GM12892 (cell line): ENCODE results near the gene SDK1.
"Not testable (repeated sequence)": the region's sequence is repeated elsewhere in the genome, so short reads cannot be mapped to it uniquely, and the experiment has no call there.

Experiments
- DNase-seq: peaks from one replicate; pipeline ENCODE4 v3.0.0; 2011; ENCODE audit not compliant: insufficient read length
- FAIRE-seq: peaks from 2 replicates; lab custom pipeline; 2011; peaks lifted over from hg19 to GRCh38; lab: Jason Lieb, UNC
- POLR2A ChIP-seq: IDR thresholded peaks from 2 replicates; pipeline ENCODE4 v1.6.1; 2011; ENCODE audit warnings: low read depth, low read length, control low read depth
- POLR2AphosphoS5 ChIP-seq: IDR thresholded peaks from 2 replicates; pipeline ENCODE4 v1.6.1; 2011; ENCODE audit warnings: low read depth, low read length, control low read depth
- TAF1 ChIP-seq: IDR thresholded peaks from 2 replicates; pipeline ENCODE4 v1.6.1; 2011; ENCODE audit warnings: low read depth, mild to moderate bottlenecking, control low read depth, low read length, borderline replicate concordance

Gene SDK1

GRCh38 chr7:3958109-3958483 is 657.0 kb downstream of the SDK1 start:
- no peak for DNase-seq
- TF ChIP-seq POLR2A (no peak), POLR2AphosphoS5 (no peak), TAF1 (no peak)
- FAIRE-seq, result no peak

DNA sequence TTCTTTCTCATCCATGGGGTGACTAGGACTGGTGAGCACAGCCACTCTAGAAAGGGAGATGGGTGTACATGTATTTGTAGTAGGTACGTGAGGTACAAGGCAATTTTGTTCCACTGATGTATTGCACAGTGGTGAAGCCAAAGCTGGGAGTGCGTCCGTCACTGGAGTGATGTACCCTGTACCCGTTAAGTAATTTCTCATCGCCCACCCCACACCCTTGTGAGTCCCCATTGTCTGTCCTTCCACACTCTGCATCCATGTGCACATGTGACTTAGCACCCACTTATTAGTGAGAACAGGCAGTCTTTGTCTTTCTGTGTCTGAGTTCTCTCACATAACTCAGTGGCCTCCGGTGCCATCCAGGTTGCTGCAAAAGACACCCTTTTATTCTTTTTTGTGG is 658.3 kb downstream of the SDK1 start:
- FAIRE-seq (no peak), DNase-seq (no peak)
- TF ChIP-seq POLR2A, result no peak
- TF ChIP-seq POLR2AphosphoS5, result no peak
- TF ChIP-seq TAF1, result no peak

DNA sequence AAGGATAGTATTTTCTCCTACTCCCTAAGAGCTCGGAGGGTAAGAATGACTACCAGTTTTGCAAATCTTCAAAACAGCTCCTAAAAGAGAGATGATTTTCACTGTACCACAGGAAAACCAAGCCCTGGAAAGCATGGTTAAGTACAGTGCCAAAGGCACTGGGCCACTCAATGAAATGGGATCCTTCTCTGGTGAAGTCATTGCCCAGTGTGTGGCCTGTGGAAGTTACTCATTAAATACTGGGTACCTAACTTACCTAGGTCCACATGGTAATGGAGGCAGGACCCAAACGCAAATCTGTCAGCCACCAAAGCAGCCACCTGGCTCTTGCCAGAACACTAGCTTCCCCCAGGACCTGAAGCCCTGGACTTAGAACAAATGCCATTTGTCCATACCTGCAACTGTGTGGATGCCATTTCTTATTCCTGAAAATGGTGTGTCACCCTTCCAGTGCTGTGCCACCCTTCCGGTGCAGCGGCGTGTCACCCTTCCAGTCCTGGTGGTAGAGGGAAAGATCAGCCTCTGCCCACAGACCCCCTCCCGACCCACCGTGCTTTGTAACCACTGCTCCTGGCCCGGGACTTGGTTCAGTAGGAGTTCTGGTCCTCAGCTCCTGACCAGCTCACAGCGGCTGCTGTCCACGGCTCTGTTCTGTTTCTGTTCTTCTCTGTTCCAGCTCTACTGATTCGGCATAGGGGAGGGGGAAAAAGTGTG is 659.2 kb downstream of the SDK1 start:
- DNase-seq (no peak), FAIRE-seq (no peak)
- no peak for TF ChIP-seq POLR2AphosphoS5
- no peak for TF ChIP-seq POLR2A
- no peak for TF ChIP-seq TAF1

DNA sequence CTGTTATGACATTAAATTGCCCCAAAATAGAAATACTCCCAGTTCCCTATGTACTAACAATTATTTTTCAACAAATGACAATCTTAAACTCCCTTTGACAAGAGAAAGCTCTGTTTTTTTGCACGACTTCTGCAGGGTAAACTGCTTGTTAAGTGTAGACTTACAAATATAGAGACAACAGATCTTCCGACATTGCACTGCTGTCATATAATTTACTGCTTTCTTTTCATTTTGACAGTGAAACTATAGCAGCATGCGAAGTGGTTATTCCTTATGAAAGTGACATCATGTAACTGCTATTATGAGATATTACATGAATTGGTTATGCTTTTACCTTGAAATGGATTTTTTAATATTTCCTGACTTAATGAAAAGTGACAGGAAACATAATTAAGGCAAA is 659.9 kb downstream of the SDK1 start:
- TF ChIP-seq TAF1 (no peak), POLR2A (no peak), POLR2AphosphoS5 (no peak)
- FAIRE-seq, result no peak
- no peak for DNase-seq

- no peak for FAIRE-seq
- TF ChIP-seq POLR2A, result no peak
- TF ChIP-seq TAF1, result no peak
- TF ChIP-seq POLR2AphosphoS5, result no peak
- no peak for DNase-seq
These were observed 660.9 kb downstream of the SDK1 start for GRCh38 chr7:3961857-3962503.

- DNase-seq, FAIRE-seq: not testable (repeated sequence)
These were observed 662.7 kb downstream of the SDK1 start for GRCh38 chr7:3963768-3964167.

GRCh38 chr7:3964980-3965606 is 664.0 kb downstream of the SDK1 start:
- TF ChIP-seq TAF1 (no peak), POLR2A (no peak), POLR2AphosphoS5 (no peak)
- DNase-seq, result no peak
- no peak for FAIRE-seq

DNA sequence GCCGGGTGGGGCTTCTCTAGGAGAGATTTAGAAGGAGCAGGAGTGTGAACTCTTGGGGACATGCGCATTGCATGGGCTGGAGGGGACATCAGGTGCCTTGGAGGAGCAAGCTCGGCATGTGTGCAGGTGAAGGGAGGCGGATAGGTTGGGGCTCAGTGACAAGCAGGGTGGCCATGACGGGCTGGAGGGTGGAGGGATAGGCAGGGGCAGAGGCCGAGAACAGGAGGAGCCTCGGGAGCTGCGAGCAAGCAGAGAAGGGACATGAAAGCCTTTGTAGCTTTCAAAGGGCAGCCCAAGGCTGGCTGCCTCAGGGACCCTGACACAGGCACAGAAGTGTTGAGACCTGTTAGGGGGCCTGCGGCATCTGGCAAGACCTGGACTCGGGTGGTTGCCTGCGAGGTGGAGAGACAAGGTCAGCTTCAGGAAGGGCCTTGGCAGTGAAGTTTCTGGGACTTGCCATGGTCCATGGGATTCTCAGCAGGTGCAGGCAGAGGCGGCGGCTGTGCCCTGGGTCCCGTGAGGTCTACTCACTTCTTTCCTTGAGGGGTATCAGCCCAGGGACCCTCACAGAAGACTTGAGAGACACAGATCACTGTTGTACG is 664.8 kb downstream of the SDK1 start:
- DNase-seq (no peak), FAIRE-seq (no peak)
- TF ChIP-seq POLR2AphosphoS5, result no peak
- no peak for TF ChIP-seq POLR2A
- TF ChIP-seq TAF1, result no peak

GRCh38 chr7:3968234-3968633 is 667.2 kb downstream of the SDK1 start:
- DNase-seq, result no peak
- FAIRE-seq, result no peak
- TF ChIP-seq POLR2AphosphoS5, result no peak
- TF ChIP-seq POLR2A, result no peak
- no peak for TF ChIP-seq TAF1

DNA sequence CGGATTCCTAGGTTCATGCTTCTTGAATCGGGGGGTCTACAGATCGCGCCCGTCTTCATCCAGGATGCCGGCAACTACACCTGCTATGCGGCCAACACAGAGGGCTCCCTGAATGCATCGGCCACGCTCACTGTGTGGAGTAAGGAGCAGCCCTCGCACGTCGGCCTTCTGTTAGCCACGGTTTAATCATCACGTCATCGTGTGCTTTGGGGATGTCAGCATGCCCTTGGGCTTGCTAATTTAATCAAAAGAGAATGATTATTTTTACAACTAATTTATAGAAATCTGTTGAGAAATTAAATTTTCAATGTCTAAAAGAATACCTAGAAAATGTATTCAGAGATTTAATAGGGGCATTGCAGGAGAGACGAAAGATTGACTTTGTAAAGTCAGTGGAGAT is 668.2 kb downstream of the SDK1 start:
- FAIRE-seq (no peak), DNase-seq (no peak)
- no peak for TF ChIP-seq TAF1

- FAIRE-seq, result no peak
- no peak for DNase-seq
- TF ChIP-seq POLR2AphosphoS5 (no peak), POLR2A (no peak), TAF1 (no peak)
These were observed 670.3 kb downstream of the SDK1 start for GRCh38 chr7:3971323-3971722.

DNA sequence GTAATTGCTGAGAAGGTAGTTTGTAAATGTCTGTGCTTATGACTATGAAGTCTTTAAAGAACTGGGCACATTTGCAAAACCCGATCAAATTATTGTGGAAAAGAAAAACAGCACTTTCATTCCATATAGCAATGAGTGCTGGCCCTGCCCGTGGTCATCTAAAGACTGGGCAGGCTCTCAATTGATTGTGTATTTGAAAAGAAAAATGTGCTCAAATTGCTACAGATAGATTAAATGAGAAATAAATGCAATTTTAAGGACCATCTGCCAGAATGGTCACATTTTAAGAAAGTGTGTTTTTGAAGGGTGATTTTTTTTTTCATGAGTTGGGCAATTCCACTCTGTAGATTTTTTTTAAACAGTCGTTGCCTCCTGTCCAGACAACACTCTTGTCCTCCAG is 672.2 kb downstream of the SDK1 start:
- DNase-seq (no peak), FAIRE-seq (no peak)
- TF ChIP-seq POLR2AphosphoS5, result no peak
- no peak for TF ChIP-seq POLR2A
- no peak for TF ChIP-seq TAF1

DNA sequence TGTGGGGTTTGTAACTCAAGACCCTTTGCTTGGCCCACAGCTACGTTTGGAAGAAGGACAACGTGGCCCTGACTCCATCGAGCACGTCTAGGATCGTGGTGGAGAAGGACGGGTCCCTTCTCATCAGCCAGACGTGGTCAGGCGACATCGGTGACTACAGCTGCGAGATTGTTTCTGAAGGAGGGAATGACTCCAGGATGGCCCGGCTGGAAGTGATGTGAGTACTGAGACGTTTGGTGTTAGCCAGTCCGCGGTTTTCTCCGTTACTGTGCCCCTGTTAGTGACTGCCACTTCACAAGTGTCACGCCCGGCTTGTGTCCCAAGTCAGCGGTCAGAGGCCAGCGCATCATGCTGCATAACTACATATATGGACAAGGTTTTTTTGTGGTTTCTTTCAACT is 673.3 kb downstream of the SDK1 start:
- no peak for FAIRE-seq
- DNase-seq, result no peak
- no peak for TF ChIP-seq POLR2A
- TF ChIP-seq TAF1, result no peak
